Activated T-cell treated with anti-CD3 and anti-CD28 coated beads, Interleukin-2, amount 50 U/mL, for 48 hours (primary cell): ENCODE data around the gene AMY1B.
"Not testable (repeated sequence)": the region's sequence is repeated elsewhere in the genome, so short reads cannot be mapped to it uniquely, and the experiment has no call there.

Experiments
- DNase-seq, 2 experiments: peaks; one replicate each; pipeline ENCODE4 v3.0.0-alpha.2; 2020

AMY1B gene

GRCh38 chr1:103696110-103696509 is at the start of gene AMY1B:
AMY1B (minus strand) TSS chr1:103696210; CDS start chr1:103695639, 571 bp downstream.
- DNase-seq, result not testable (repeated sequence)

DNA sequence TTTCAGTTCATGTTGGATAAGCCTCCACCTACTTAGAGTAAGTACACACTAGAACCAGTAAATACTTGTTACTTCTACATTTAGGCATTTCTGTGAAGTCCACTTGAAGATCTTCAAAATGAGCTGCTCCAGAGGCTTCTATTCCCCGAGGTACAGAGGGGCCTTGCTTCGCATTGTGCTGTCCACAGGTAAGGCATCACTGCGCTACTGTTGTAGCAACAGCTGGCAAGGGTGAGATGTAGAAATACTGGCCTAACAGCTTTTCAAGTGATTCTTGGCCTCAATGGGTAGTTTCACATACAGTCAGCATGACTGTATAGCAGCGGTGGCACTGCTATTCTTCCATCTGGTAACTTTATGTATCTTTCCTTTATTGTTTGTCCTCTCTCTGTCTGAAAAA is 49.0 kb upstream of the AMY1B start:
- DNase-seq, result not testable (repeated sequence)

- not testable (repeated sequence) for DNase-seq
Observed at GRCh38 chr1:103744449-103744848, 48.4 kb upstream of the AMY1B start.

DNA sequence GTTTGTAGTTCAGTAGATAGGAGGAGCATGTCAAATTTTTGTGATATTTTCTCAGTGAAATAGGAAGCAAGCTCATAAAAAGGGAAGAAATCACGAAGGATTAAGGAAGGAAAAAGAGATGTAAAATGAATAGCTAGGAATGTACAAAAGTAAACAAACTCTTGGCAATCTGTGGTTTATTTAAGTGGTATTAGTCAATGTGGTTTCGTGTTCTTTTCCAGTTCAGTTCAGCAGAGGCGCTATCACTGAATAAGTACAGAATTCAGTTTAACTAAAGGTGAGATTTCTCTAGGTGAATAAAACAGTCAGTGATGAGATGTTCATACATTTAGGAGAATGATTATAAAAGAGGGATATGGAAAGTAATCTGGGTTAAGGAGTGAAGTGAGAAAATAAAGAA is 42.0 kb upstream of the AMY1B start:
- DNase-seq, result not testable (repeated sequence)

- not testable (repeated sequence) for DNase-seq
Observed at GRCh38 chr1:103735334-103735733, 39.3 kb upstream of the AMY1B start.

GRCh38 chr1:103721473-103721872 is 25.5 kb upstream of the AMY1B start:
- DNase-seq, result not testable (repeated sequence)

DNA sequence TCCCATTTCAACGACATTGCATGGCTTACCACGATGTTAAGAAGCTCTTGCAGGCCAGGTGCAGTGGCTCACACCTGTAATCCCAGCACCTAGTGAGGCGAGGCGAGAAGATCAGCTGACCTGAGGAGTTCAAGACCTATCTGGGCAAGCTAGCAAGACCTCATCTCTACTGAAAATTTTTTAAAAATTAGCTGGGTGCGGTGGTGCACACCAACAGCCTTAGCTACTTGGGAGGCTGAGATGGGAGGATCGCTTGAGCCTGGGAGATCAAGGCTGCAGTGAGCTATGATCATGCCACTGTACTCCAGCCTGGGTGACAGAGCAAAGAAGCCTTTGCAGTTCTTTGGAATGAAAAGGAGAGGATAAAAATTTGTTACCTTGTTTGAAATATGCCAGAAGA is 21.4 kb upstream of the AMY1B start:
- peak in 1 of 2 experiments; percentile 11 for DNase-seq

DNA sequence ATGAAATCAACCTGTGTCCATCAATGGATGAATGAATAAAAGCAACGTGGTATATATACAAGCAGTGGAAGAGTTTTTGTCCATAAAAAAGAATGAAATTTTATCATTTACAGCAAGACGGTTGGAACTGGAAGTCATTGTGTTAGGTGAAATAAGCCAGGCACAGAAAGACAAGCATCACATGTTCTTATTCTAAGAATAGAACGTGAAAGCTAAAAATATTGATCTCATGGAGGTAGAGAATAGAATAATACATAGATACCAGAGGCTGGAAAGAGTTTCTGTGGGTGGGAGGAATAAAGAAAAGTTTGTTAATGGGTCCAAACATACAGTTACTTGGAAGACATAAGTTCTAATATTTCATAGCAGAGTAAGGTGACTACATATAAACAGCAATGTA is 14.4 kb upstream of the AMY1B start:
- DNase-seq, result not testable (repeated sequence)

GRCh38 chr1:103707670-103708069 is 11.7 kb upstream of the AMY1B start:
- not testable (repeated sequence) for DNase-seq

DNA sequence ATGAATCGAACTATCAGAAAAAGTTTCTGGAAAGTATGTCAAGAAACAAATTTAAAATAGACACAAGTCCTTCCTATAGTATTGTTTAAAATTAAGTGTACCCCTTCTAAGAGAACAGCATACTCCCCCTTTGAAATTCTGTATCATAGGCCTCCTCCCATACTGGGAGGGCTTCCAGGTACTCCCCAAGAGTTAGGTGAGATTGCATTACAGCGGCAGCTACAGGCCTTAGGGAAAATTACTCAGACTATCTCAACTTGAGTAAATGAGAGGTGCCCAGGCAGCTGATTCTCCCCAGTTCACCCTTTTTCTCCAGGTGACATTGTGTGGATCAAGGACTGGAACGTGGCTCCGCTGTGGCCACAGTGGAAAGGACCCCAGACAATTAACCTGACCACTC is 5.2 kb upstream of the AMY1B start:
- DNase-seq, result not testable (repeated sequence)

DNA sequence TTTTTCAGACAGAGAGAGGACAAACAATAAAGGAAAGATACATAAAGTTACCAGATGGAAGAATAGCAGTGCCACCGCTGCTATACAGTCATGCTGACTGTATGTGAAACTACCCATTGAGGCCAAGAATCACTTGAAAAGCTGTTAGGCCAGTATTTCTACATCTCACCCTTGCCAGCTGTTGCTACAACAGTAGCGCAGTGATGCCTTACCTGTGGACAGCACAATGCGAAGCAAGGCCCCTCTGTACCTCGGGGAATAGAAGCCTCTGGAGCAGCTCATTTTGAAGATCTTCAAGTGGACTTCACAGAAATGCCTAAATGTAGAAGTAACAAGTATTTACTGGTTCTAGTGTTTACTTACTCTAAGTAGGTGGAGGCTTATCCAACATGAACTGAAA is 4.7 kb upstream of the AMY1B start:
- DNase-seq, result not testable (repeated sequence)

GRCh38 chr1:103697430-103697829 is 1.4 kb upstream of the AMY1B start:
- DNase-seq, result not testable (repeated sequence)

DNA sequence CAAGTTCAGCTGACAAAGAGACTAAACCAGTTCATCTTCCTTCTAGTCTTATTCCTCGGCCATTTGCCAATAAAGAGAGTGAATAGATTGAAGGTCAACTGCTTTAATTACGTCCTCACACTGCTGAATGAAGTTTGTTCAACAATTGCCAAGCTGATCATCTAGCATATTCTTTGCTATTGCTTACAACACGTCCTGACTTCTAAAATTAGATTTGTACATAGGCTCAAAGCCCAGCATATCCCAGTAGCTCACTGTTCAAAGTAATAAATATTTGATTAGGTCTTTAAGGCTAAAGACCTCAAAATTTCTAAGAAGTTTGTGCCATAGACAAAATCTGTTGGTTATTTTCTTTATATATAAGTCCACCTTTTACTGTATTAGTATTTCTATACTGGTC is 19.7 kb downstream of the AMY1B start:
- DNase-seq, result not testable (repeated sequence)

DNA sequence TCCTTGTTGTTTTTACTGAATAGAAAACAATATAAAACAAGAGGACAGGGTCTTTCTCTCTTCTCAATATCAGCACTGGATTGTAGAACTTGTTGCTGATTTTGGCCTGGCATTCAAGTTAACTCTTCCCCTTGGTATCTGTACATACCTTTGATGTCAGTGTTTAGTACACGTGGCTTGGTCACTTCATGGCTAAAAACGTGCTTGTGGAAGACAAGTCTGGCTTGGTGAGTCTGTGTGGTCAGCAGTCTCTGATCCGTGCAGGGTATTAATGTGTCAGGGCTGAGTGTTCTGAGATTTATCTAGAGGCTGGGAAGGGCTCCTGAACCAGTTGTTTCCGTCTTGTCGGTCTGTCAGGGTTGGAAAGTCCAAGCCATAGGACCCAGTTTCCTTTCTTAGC is 40.5 kb downstream of the AMY1B start, which contains the start of gene AMY1A:
TSS of gene AMY1A (plus strand) at position 301 of the 400 bp plus-strand sequence. CDS start 571 bp downstream, outside the sequence.
- not testable (repeated sequence) for DNase-seq

GRCh38 chr1:103654133-103654532 is 41.9 kb downstream of the AMY1B start:
- not testable (repeated sequence) for DNase-seq

- DNase-seq, result not testable (repeated sequence)
Observed at GRCh38 chr1:103650889-103651288, 45.1 kb downstream of the AMY1B start.

DNA sequence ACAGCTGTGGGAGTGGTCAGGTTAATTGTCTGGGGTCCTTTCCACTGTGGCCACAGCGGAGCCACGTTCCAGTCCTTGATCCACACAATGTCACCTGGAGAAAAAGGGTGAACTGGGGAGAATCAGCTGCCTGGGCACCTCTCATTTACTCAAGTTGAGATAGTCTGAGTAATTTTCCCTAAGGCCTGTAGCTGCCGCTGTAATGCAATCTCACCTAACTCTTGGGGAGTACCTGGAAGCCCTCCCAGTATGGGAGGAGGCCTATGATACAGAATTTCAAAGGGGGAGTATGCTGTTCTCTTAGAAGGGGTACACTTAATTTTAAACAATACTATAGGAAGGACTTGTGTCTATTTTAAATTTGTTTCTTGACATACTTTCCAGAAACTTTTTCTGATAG is 45.7 kb downstream of the AMY1B start:
- DNase-seq, result not testable (repeated sequence)

GRCh38 chr1:103643908-103644307 is 52.1 kb downstream of the AMY1B start:
- not testable (repeated sequence) for DNase-seq

GRCh38 chr1:103641194-103641593 is 54.8 kb downstream of the AMY1B start:
- DNase-seq, result not testable (repeated sequence)
